GM23248 (cell line): ENCODE data around the gene ZNF692. TPM values are rescaled to one million over a fixed set of nuclear protein-coding genes. Genes with fewer than 3 reads are reported as not detected.

Experiments
- DNase-seq: peaks from one replicate; pipeline ENCODE4 v3.0.0-alpha.2; 2015
- H2AFZ ChIP-seq: fragments of 200-600 bp; sonication (generic); 2 replicates; pipeline ENCODE4 v1.6.1; 2016; ENCODE audit warnings: antibody characterized with exemption
- H3F3A ChIP-seq: fragments of 200-600 bp; sonication (generic); 2 replicates; pipeline ENCODE4 v1.6.1; 2016; ENCODE audit warnings: mild to moderate bottlenecking, antibody characterized with exemption, mixed run types; ENCODE audit not compliant: insufficient read depth
- H3K27ac ChIP-seq: fragments of 200-600 bp; sonication (generic); 2 replicates; pipeline ENCODE4 v1.5.1; 2016; ENCODE audit warnings: mild to moderate bottlenecking
- H3K27me3 ChIP-seq: fragments of 200-600 bp; sonication (generic); replicated peaks from 2 replicates; pipeline ENCODE4 v1.6.1; 2016; ENCODE audit warnings: mild to moderate bottlenecking; ENCODE audit not compliant: insufficient read depth
- H3K36me3 ChIP-seq: fragments of 200-600 bp; sonication (generic); 2 replicates; pipeline ENCODE4 v1.6.1; 2016; ENCODE audit warnings: low read depth, mild to moderate bottlenecking
- H3K4me1 ChIP-seq: fragments of 200-600 bp; sonication (generic); 2 replicates; pipeline ENCODE4 v1.6.1; 2016; ENCODE audit warnings: mild to moderate bottlenecking; ENCODE audit not compliant: insufficient read depth
- H3K4me2 ChIP-seq: fragments of 200-600 bp; sonication (generic); one replicate; pipeline ENCODE4 v1.6.1; 2016; ENCODE audit warnings: mild to moderate bottlenecking; ENCODE audit not compliant: unreplicated experiment
- H3K4me3 ChIP-seq: fragments of 200-600 bp; sonication (generic); 2 replicates; pipeline ENCODE4 v1.5.1; 2016; ENCODE audit warnings: mild to moderate bottlenecking
- H3K79me2 ChIP-seq: fragments of 200-600 bp; sonication (generic); 2 replicates; pipeline ENCODE4 v1.6.1; 2016; ENCODE audit warnings: mild to moderate bottlenecking; ENCODE audit not compliant: insufficient read depth
- H3K9ac ChIP-seq: fragments of 200-600 bp; sonication (generic); 2 replicates; pipeline ENCODE4 v1.6.1; 2016; ENCODE audit warnings: mild to moderate bottlenecking
- H3K9me2 ChIP-seq: fragments of 200-600 bp; sonication (generic); 2 replicates; pipeline ENCODE4 v1.6.1; 2016; ENCODE audit warnings: mixed run types, mild to moderate bottlenecking, moderate library complexity; ENCODE audit not compliant: insufficient read depth
- H3K9me3 ChIP-seq: fragments of 200-600 bp; sonication (generic); one replicate; pipeline ENCODE4 v1.6.1; 2017; ENCODE audit warnings: low read depth
- H4K20me1 ChIP-seq: fragments of 200-600 bp; sonication (generic); 2 replicates; pipeline ENCODE4 v1.6.0; 2016; ENCODE audit not compliant: insufficient read depth
- EZH2 ChIP-seq: fragments of 200-600 bp; sonication (generic); IDR thresholded peaks from 2 replicates; pipeline ENCODE4 v1.6.1; 2018; ENCODE audit warnings: antibody characterized with exemption, mild to moderate bottlenecking; ENCODE audit not compliant: insufficient read depth, poor library complexity, severe bottlenecking
- EZH2phosphoT487 ChIP-seq: fragments of 200-600 bp; sonication (generic); IDR thresholded peaks from 2 replicates; pipeline ENCODE4 v1.6.1; 2018; ENCODE audit warnings: antibody characterized with exemption, moderate library complexity, mild to moderate bottlenecking, low read depth; ENCODE audit not compliant: insufficient read depth
- WGBS, 2 experiments: methylation state at CpG; one replicate each; pipeline ENCODE4 v1.1.6; 2015 to 2017; ENCODE audit warnings: low lambda C conversion rate in 2 of 2, low coverage in 1 of 2; ENCODE audit errors: missing lambda C conversion rate in 2 of 2; 5-methylcytosine and 5-hydroxymethylcytosine counted together
- in situ Hi-C: fragments of 300-500 bp; cut with MboI; formaldehyde crosslinking; loops from 2 replicates; pipeline ENCODE4 v1.15.0; 2020
- microRNA-seq: library from miRNA; unstranded; fragments of <30 nt; microRNA quantifications from one replicate; pipeline ENCODE4, GENCODE V29; 2016; ENCODE audit warnings: borderline number of aligned reads
- polyA plus RNA-seq: library from polyadenylated mRNA; unstranded; fragments of >200 nt; fragmentation: Nextera tagmentation; extraction: Ambion mirVana; gene quantifications from 2 replicates; pipeline ENCODE4 v1.2.1, GENCODE V29; 2016
- small RNA-seq: library from RNA; depleted of rRNA; stranded (forward); fragments of <200 nt; gene quantifications from one replicate; pipeline ENCODE3, GENCODE V24; 2014; ENCODE audit warnings: low read depth, low replicate concordance
- total RNA-seq: library from RNA; depleted of rRNA; stranded (reverse); fragments of >200 nt; shearing (Covaris generic); gene quantifications from 2 replicates; pipeline ENCODE4 v1.2.3, GENCODE V29; 2014; rRNA removed

Gene ZNF692
- total and polyA plus RNA-seq, 2 experiments from 2014 or later = 16.2 to 17.0 TPM

DNA sequence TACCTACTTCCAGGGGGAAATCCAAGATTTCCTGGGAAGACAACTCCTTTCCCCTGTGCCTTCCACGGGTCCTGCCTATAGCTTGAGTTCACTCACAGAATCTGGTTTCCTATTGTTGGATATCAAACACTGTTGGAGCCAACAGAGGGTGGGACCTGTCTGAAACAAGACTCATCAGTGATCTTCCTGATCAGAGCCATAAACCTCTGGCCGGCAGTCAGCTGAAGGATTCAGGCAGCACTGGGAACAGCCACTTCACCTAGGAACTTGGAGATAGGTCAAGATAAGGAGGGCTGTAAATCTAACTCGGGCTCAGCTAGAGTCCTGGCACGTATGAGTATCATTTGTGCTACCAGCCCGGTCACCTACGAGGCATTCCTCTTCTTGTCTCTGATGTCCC lies 56.4 kb downstream of the ZNF692 start:
- Histone ChIP-seq H4K20me1 (no peaks in the 10 kb centered on the region), H3K27ac (no peak overlapping the region), H3K4me2 (no peak overlapping the region), H3K9me3 (no peaks in the 10 kb centered on the region), H3K4me3 (no peak overlapping the region), H3K36me3 (no peaks in the 10 kb centered on the region), H3K79me2 (no peaks in the 10 kb centered on the region), H3K9me2 (no peaks in the 10 kb centered on the region), H3F3A (peaks cover 5% of the 10 kb centered on the region), H3K27me3 (0 out of 2 replicates have a peak, but pooled peaks cover 3% of the 10 kb centered on the region), H3K4me1 (no peaks in the 10 kb centered on the region), H3K9ac (no peak overlapping the region), H2AFZ (no peak overlapping the region)
- 69 to 70% methylated on average over 6 of the region's 6 CpGs for WGBS, 2 experiments
- TF ChIP-seq EZH2phosphoT487 = no peak
- DNase-seq = no peak
- in situ Hi-C loops = no loop called here

DNA sequence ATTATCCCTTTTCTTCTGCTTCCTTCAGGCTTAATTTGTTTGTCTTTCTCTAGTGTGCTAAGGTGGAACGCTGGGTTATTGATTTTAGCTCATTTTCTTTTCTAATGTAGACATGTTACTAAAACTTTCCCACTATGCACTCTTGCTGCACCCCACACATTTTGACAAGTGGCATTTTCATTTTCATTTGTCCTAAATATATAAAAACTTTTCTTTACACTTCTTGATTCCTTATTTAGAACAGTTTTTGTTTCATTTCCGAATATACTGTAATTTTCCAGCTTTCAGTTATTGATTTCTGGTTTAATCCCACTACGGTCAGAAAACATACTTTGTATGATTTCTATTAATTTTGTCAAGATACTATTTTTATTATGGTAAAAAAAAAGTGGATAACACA lies 58.4 kb downstream of the ZNF692 start:
- no peaks in the 10 kb centered on the region for H4K20me1 ChIP-seq
- H3K4me2 ChIP-seq = no peak overlapping the region
- H3K79me2 ChIP-seq = no peaks in the 10 kb centered on the region
- H3K9ac ChIP-seq = no peak overlapping the region
- H3K4me1 ChIP-seq = no peaks in the 10 kb centered on the region
- no peak overlapping the region for H3K4me3 ChIP-seq
- H3K9me2 ChIP-seq = no peaks in the 10 kb centered on the region
- H3K27me3 ChIP-seq = 0 out of 2 replicates have a peak, but pooled peaks cover 3% of the 10 kb centered on the region
- H3F3A ChIP-seq = no peaks in the 10 kb centered on the region
- no peak overlapping the region for H2AFZ ChIP-seq
- DNase-seq = no peak
- TF ChIP-seq EZH2phosphoT487 (no peak), EZH2 (no peak)
- H3K9me3 ChIP-seq = no peaks in the 10 kb centered on the region
- 32 to 38% methylated on average over 3 of the region's 3 CpGs for WGBS, 2 experiments
- H3K36me3 ChIP-seq = no peaks in the 10 kb centered on the region
- H3K27ac ChIP-seq = no peak overlapping the region
- in situ Hi-C loops = no loop called here

Small RNAs within 50 kb of the gene (microRNA-seq; reads per million reads assigned to microRNA genes)
- not detected for gene MIR3124

Small RNAs within 50 kb of the gene (small RNA-seq; reads per million reads assigned to genes)
- gene MIR3124 = not detected

Other genes with a start within 250 kb of the ZNF692 start
- gene OR2T11, start 224.0 kb downstream of the ZNF692 start, total RNA-seq = not detected in 2 replicates
- not detected in 2 replicates for gene OR2T11, start 224.0 kb downstream of the ZNF692 start, polyA plus RNA-seq
- gene OR2T35, start 213.8 kb downstream of the ZNF692 start, total RNA-seq = not detected in 2 replicates
- gene OR2T35, start 213.8 kb downstream of the ZNF692 start, polyA plus RNA-seq = not detected in 2 replicates
- gene OR2T27, start 203.6 kb downstream of the ZNF692 start, total RNA-seq = not detected in 2 replicates
- gene OR2T27, start 203.6 kb downstream of the ZNF692 start, polyA plus RNA-seq = not detected in 2 replicates
- not detected in 2 replicates for gene OR14I1, start 156.3 kb downstream of the ZNF692 start, total RNA-seq
- not detected in 2 replicates for gene OR14I1, start 156.3 kb downstream of the ZNF692 start, polyA plus RNA-seq
- gene LYPD8, start 103.3 kb downstream of the ZNF692 start, total RNA-seq = not detected in 2 replicates
- gene LYPD8, start 103.3 kb downstream of the ZNF692 start, polyA plus RNA-seq = not detected in 2 replicates
- 46.4 and 64.4 TPM in 2 replicates for gene SH3BP5L, start 33.2 kb downstream of the ZNF692 start, total RNA-seq
- gene SH3BP5L, start 33.2 kb downstream of the ZNF692 start, polyA plus RNA-seq = 5.3 and 5.9 TPM in 2 replicates
- 13.5 and 13.8 TPM in 2 replicates for gene ZNF672, start 20.9 kb downstream of the ZNF692 start, total RNA-seq
- 10.5 and 11.6 TPM in 2 replicates for gene ZNF672, start 20.9 kb downstream of the ZNF692 start, polyA plus RNA-seq
- gene PGBD2, start 47.1 kb upstream of the ZNF692 start, total RNA-seq = 3.5 and 6.1 TPM in 2 replicates
- gene PGBD2, start 47.1 kb upstream of the ZNF692 start, polyA plus RNA-seq = 5.0 and 5.8 TPM in 2 replicates